B cell (primary cell): ENCODE data around the gene AKAP6. TPM values are rescaled to one million over a fixed set of nuclear protein-coding genes. Genes with fewer than 3 reads are reported as not detected.

Experiments
- ATAC-seq: fragments of 200-7000 bp; cut with Tn5 transposase; one replicate; pipeline ENCODE4 v1.10.0; 2021; ENCODE audit warnings: low read depth, mild to moderate bottlenecking, moderate number of reproducible peaks, moderate library complexity
- CTCF ChIA-PET: fragments of 350-600 bp; sonication (Branson Sonifier 250); formaldehyde crosslinking; loops from one replicate; lab custom pipeline; 2021; ENCODE audit warnings: antibody characterized with exemption, inconsistent platforms; lab: Charles Lee
- POLR2A ChIA-PET: fragments of 350-600 bp; sonication (Branson Sonifier 250); formaldehyde crosslinking; loops from one replicate; lab custom pipeline; 2021; ENCODE audit warnings: antibody characterized with exemption; lab: Charles Lee
- DNase-seq: peaks from one replicate; pipeline ENCODE4 v3.0.0; 2013
- H2AFZ ChIP-seq: 2 replicates; pipeline ENCODE4 v1.6.1; 2012; ENCODE audit warnings: mild to moderate bottlenecking, low read depth, low read length; ENCODE audit not compliant: insufficient read depth, poor library complexity, severe bottlenecking
- H3K27ac ChIP-seq, 2 donors: 1 replicate in 1 of 2; 2 replicates in 1 of 2; pipeline ENCODE4 v1.5.1; 2012 to 2013; ENCODE audit warnings: low read length in 2 of 2, mild to moderate bottlenecking in 2 of 2, moderate library complexity in 1 of 2
- H3K27me3 ChIP-seq, 4 experiments: fragments of 200-600 bp in 1 of 4; sonication (generic) in 1 of 4; replicated peaks in 1 of 4; 1 replicate in 2 of 4; 2 replicates in 2 of 4; pipeline versions ENCODE4 v1.6.1 to v1.7.0; 2013 to 2016; ENCODE audit warnings: low read length in 3 of 4, mild to moderate bottlenecking in 2 of 4, mixed read lengths in 1 of 4, moderate library complexity in 1 of 4; ENCODE audit not compliant: insufficient read depth in 4 of 4, control insufficient read depth in 3 of 4; ENCODE audit errors: control extremely low read depth in 1 of 4
- H3K36me3 ChIP-seq, 2 experiments: replicated peaks in 1 of 2; 1 replicate in 1 of 2; 2 replicates in 1 of 2; pipeline versions ENCODE4 v1.6.1 to v1.7.1; 2013; ENCODE audit warnings: low read length in 1 of 2; ENCODE audit not compliant: insufficient read depth in 2 of 2, control insufficient read depth in 1 of 2; ENCODE audit errors: control extremely low read depth in 1 of 2, extremely low read depth in 1 of 2
- H3K4me1 ChIP-seq, 2 donors: fragments of 200-600 bp in 1 of 2; sonication (generic) in 1 of 2; 1 replicate in 1 of 2; 2 replicates in 1 of 2; pipeline versions ENCODE4 v1.5.1 to v1.6.1; 2013 to 2017; ENCODE audit warnings: low read length in 2 of 2; ENCODE audit not compliant: control insufficient read depth in 2 of 2, insufficient read depth in 2 of 2
- H3K4me2 ChIP-seq: replicated peaks from 2 replicates; pipeline ENCODE3; 2012; ENCODE audit warnings: mild to moderate bottlenecking, low read depth, low read length; ENCODE audit not compliant: poor library complexity, severe bottlenecking
- H3K4me3 ChIP-seq, 5 experiments: fragments of 200-600 bp in 1 of 5; sonication (generic) in 1 of 5; 1 replicate in 3 of 5; 2 replicates in 2 of 5; pipeline versions ENCODE4 v1.5.1 to v1.7.0; 2011 to 2016; ENCODE audit warnings: low read length in 4 of 5, mild to moderate bottlenecking in 4 of 5, low read depth in 2 of 5, control low read depth in 1 of 5, moderate library complexity in 1 of 5; ENCODE audit not compliant: insufficient read depth in 1 of 5; ENCODE audit errors: control extremely low read depth in 1 of 5, extremely low read depth in 1 of 5
- H3K79me2 ChIP-seq: fragments of 200-600 bp; sonication (generic); one replicate; pipeline ENCODE4 v1.6.0; 2016; ENCODE audit warnings: low read length; ENCODE audit not compliant: control insufficient read depth, insufficient read depth
- H3K9ac ChIP-seq: fragments of 200-600 bp; sonication (generic); 2 replicates; pipeline ENCODE4 v1.6.1; 2017; ENCODE audit warnings: mild to moderate bottlenecking, low read length, moderate library complexity
- H3K9me3 ChIP-seq, 3 donors: one replicate each; pipeline versions ENCODE4 v1.6.1 to v1.7.1; 2013; ENCODE audit warnings: low read length in 2 of 3; ENCODE audit not compliant: control insufficient read depth in 2 of 3, insufficient read depth in 1 of 3; ENCODE audit errors: control extremely low read depth in 1 of 3
- H4K20me1 ChIP-seq: 2 replicates; pipeline ENCODE4 v1.6.0; 2012; ENCODE audit warnings: mild to moderate bottlenecking, low read length; ENCODE audit not compliant: insufficient read depth, control insufficient read depth, poor library complexity, severe bottlenecking
- H3K27ac Mint-ChIP-seq: one replicate; pipeline ENCODE4 v1.8.0; 2021; ENCODE audit warnings: mixed read lengths
- H3K27me3 Mint-ChIP-seq: one replicate; pipeline ENCODE4 v1.8.0; 2021; ENCODE audit warnings: mixed read lengths
- H3K4me1 Mint-ChIP-seq: one replicate; pipeline ENCODE4 v1.8.0; 2021; ENCODE audit warnings: mixed read lengths
- H3K4me3 Mint-ChIP-seq: one replicate; pipeline ENCODE4 v1.8.0; 2021; ENCODE audit warnings: mixed read lengths
- H3K9me3 Mint-ChIP-seq: one replicate; pipeline ENCODE4 v1.8.0; 2022; ENCODE audit warnings: mixed read lengths; ENCODE audit not compliant: insufficient read depth
- CTCF ChIP-seq: fragments of 200-600 bp; IDR thresholded peaks from one replicate; pipeline ENCODE4 v1.8.0; 2022; ENCODE audit warnings: antibody characterized with exemption, mild to moderate bottlenecking
- EZH2 ChIP-seq: IDR thresholded peaks from 2 replicates; pipeline ENCODE4 v1.6.1; 2012; ENCODE audit warnings: borderline replicate concordance, low read depth, mild to moderate bottlenecking, moderate library complexity, low read length; ENCODE audit not compliant: insufficient read depth, poor library complexity, severe bottlenecking
- WGBS: methylation state at CpG from one replicate; pipeline ENCODE4 v1.1.5; 2013; ENCODE audit warnings: missing lambda C conversion rate; ENCODE audit not compliant: insufficient coverage; 5-methylcytosine and 5-hydroxymethylcytosine counted together
- intact Hi-C: fragments of 100-400 bp; cut with micrococcal nuclease; formaldehyde crosslinking; loops from one replicate; pipeline ENCODE4 v1.10.0; 2022
- polyA plus RNA-seq: library from polyadenylated mRNA; depleted of rRNA; stranded (reverse); fragments of >200 nt; gene quantifications from 2 replicates; pipeline ENCODE4 v1.2.3, GENCODE V29; 2012
- total RNA-seq, 2 donors: library from RNA; stranded (reverse); fragments of 120-200 nt in 1 of 2; gene quantifications; 1 replicate in 1 of 2; 2 replicates in 1 of 2; pipeline versions ENCODE4 v1.2.3 to v1.2.4, GENCODE V29; 2013 to 2022

AKAP6 gene
- total and polyA plus RNA-seq, 2 donors (not counting 1 experiment from before 2014, with no cell fraction given) = 1.4 to 2.8 TPM

- Histone ChIP-seq H4K20me1 (no peaks in the 10 kb centered on the region), H3K4me1 (no peaks in the 10 kb centered on the region), H3K27ac (no peak overlapping the region), H3K9ac (no peak overlapping the region), H3K36me3 (no peaks in the 10 kb centered on the region), H3K4me3 (no peak overlapping the region), H3K9me3 (no peaks in the 10 kb centered on the region), H3K4me2 (no peak overlapping the region), H3K27me3 (no peaks in the 10 kb centered on the region), H2AFZ (no peak overlapping the region), H3K79me2 (no peaks in the 10 kb centered on the region)
- H3K9me3 Mint-ChIP-seq = no peaks in the 10 kb centered on the region
- no peaks in the 10 kb centered on the region for H3K4me1 Mint-ChIP-seq
- intact Hi-C loops = no loop called here
- CTCF ChIA-PET = no interaction called here
- ATAC-seq (no peak), DNase-seq (no peak)
- H3K4me3 Mint-ChIP-seq = no peak overlapping the region
- POLR2A ChIA-PET = no interaction called here
- H3K27me3 Mint-ChIP-seq = peaks cover 12% of the 10 kb centered on the region
- no peak overlapping the region for H3K27ac Mint-ChIP-seq
- TF ChIP-seq CTCF (no peak), EZH2 (no peak)
Observed at GRCh38 chr14:32492457-32492856, 163.4 kb downstream of the AKAP6 start.

- Mint-ChIP-seq H3K4me3 (no peak overlapping the region), H3K27me3 (peaks cover 5% of the 10 kb centered on the region), H3K27ac (no peak overlapping the region), H3K9me3 (no peaks in the 10 kb centered on the region), H3K4me1 (no peaks in the 10 kb centered on the region)
- H3K27me3 ChIP-seq = no peaks in the 10 kb centered on the region
- H3K9ac ChIP-seq = no peak overlapping the region
- H3K4me2 ChIP-seq = no peak overlapping the region
- H3K4me3 ChIP-seq = no peak overlapping the region
- 85% methylated on average over 2 of the region's 5 CpGs for WGBS
- no peaks in the 10 kb centered on the region for H3K4me1 ChIP-seq
- DNase-seq (no peak), ATAC-seq (no peak)
- no peak overlapping the region for H3K27ac ChIP-seq
- H3K9me3 ChIP-seq = no peaks in the 10 kb centered on the region
- H2AFZ ChIP-seq = no peak overlapping the region
- H4K20me1 ChIP-seq = no peaks in the 10 kb centered on the region
- TF ChIP-seq EZH2 (no peak), CTCF (no peak)
- intact Hi-C loops = no loop called here
- no peaks in the 10 kb centered on the region for H3K79me2 ChIP-seq
- CTCF ChIA-PET = no interaction called here
- POLR2A ChIA-PET = no interaction called here
- no peaks in the 10 kb centered on the region for H3K36me3 ChIP-seq
Observed at GRCh38 chr14:32494609-32495434, 165.7 kb downstream of the AKAP6 start.
